MG63 (cell line): ENCODE results near the gene CORO2B. TPM values are rescaled to one million over a fixed set of nuclear protein-coding genes. Genes with fewer than 3 reads are reported as not detected.

Source experiments
- DNase-seq: peaks from one replicate; pipeline ENCODE4 v3.0.0-alpha.2; 2020
- H3K27me3 ChIP-seq: fragments of 250-450 bp; sonication (Bioruptor Pico); 2 replicates; pipeline ENCODE4 v1.5.1; 2020; ENCODE audit warnings: mild to moderate bottlenecking, moderate library complexity
- H3K36me3 ChIP-seq: fragments of 250-450 bp; sonication (Bioruptor Pico); 2 replicates; pipeline ENCODE4 v1.5.1; 2020; ENCODE audit warnings: mild to moderate bottlenecking, moderate library complexity
- H3K4me3 ChIP-seq: fragments of 250-450 bp; sonication (Bioruptor Pico); 2 replicates; pipeline ENCODE4 v1.5.1; 2020; ENCODE audit warnings: mild to moderate bottlenecking, moderate library complexity
- H3K9me3 ChIP-seq: fragments of 250-450 bp; sonication (Bioruptor Pico); 2 replicates; pipeline ENCODE4 v1.5.1; 2020; ENCODE audit warnings: mild to moderate bottlenecking, moderate library complexity
- total RNA-seq: library from RNA; depleted of rRNA; stranded (reverse); fragments of >200 nt; shearing (Covaris generic); gene quantifications from 2 replicates; pipeline ENCODE4 v1.2.3, GENCODE V29; 2014; ENCODE audit warnings: low replicate concordance; rRNA removed

The CORO2B gene
- total RNA-seq: 7.1 and 7.9 TPM in 2 replicates

- peaks cover 7% of the 10 kb centered on the region; the same call in 1 of the 2 replicates for H3K36me3 ChIP-seq
- H3K9me3 ChIP-seq: no peaks in the 10 kb centered on the region
- H3K4me3 ChIP-seq: peak within 1 kb of the TSS; percentile 73
- no peaks in the 10 kb centered on the region for H3K27me3 ChIP-seq
- peak; percentile 78 for DNase-seq
These were observed at the start of gene CORO2B for GRCh38 chr15:68578980-68579935. CORO2B (plus strand) TSS chr15:68578993; CDS start chr15:68579263, 270 bp downstream.

- no peaks in the 10 kb centered on the region for H3K27me3 ChIP-seq
- no peak overlapping the region for H3K4me3 ChIP-seq
- peaks cover 34% of the 10 kb centered on the region for H3K9me3 ChIP-seq
- DNase-seq: no peak
- H3K36me3 ChIP-seq: no peaks in the 10 kb centered on the region
These were observed 47.2 kb upstream of the CORO2B start for GRCh38 chr15:68531387-68532179.

- Histone ChIP-seq H3K36me3 (no peaks in the 10 kb centered on the region; the same call in 1 of the 2 replicates), H3K9me3 (peaks cover 25% of the 10 kb centered on the region), H3K4me3 (no peak overlapping the region), H3K27me3 (no peaks in the 10 kb centered on the region)
- DNase-seq: peak; percentile 75
These were observed 42.3 kb upstream of the CORO2B start for GRCh38 chr15:68536331-68537095.

- H3K9me3 ChIP-seq: peaks cover 20% of the 10 kb centered on the region
- H3K27me3 ChIP-seq: no peaks in the 10 kb centered on the region
- DNase-seq: no peak
- H3K4me3 ChIP-seq: no peak overlapping the region
- no peaks in the 10 kb centered on the region; the same call in 1 of the 2 replicates for H3K36me3 ChIP-seq
These were observed 41.7 kb upstream of the CORO2B start for GRCh38 chr15:68537097-68537496.

- DNase-seq: no peak
- Histone ChIP-seq H3K27me3 (no peaks in the 10 kb centered on the region), H3K9me3 (peaks cover 16% of the 10 kb centered on the region), H3K36me3 (no peaks in the 10 kb centered on the region; the same call in 1 of the 2 replicates), H3K4me3 (no peak overlapping the region)
These were observed 41.3 kb upstream of the CORO2B start for GRCh38 chr15:68537506-68537905.

GRCh38 chr15:68538311-68538710 is 40.5 kb upstream of the CORO2B start:
- Histone ChIP-seq H3K9me3 (peaks cover 10% of the 10 kb centered on the region), H3K36me3 (no peaks in the 10 kb centered on the region; the same call in 1 of the 2 replicates), H3K27me3 (no peaks in the 10 kb centered on the region), H3K4me3 (no peak overlapping the region)
- no peak for DNase-seq

GRCh38 chr15:68541743-68542142 is 37.0 kb upstream of the CORO2B start:
- Histone ChIP-seq H3K9me3 (peaks cover 8% of the 10 kb centered on the region; the same call in 1 of the 2 replicates), H3K4me3 (no peak overlapping the region), H3K36me3 (no peaks in the 10 kb centered on the region; the same call in 1 of the 2 replicates), H3K27me3 (no peaks in the 10 kb centered on the region)
- no peak for DNase-seq

- H3K4me3 ChIP-seq: no peak overlapping the region
- no peak for DNase-seq
- no peaks in the 10 kb centered on the region; the same call in 1 of the 2 replicates for H3K36me3 ChIP-seq
- peaks cover 8% of the 10 kb centered on the region; the same call in 1 of the 2 replicates for H3K9me3 ChIP-seq
- no peaks in the 10 kb centered on the region for H3K27me3 ChIP-seq
These were observed 36.4 kb upstream of the CORO2B start for GRCh38 chr15:68542348-68542747.

GRCh38 chr15:68542771-68543164 is 36.0 kb upstream of the CORO2B start:
- Histone ChIP-seq H3K9me3 (peaks cover 8% of the 10 kb centered on the region; the same call in 1 of the 2 replicates), H3K4me3 (no peak overlapping the region), H3K27me3 (no peaks in the 10 kb centered on the region), H3K36me3 (no peaks in the 10 kb centered on the region; the same call in 1 of the 2 replicates)
- DNase-seq: no peak

GRCh38 chr15:68543165-68544008 is 35.4 kb upstream of the CORO2B start:
- H3K36me3 ChIP-seq: no peaks in the 10 kb centered on the region; the same call in 1 of the 2 replicates
- no peak overlapping the region for H3K4me3 ChIP-seq
- H3K27me3 ChIP-seq: no peaks in the 10 kb centered on the region
- H3K9me3 ChIP-seq: peaks cover 8% of the 10 kb centered on the region; the same call in 1 of the 2 replicates
- peak; percentile 83 for DNase-seq

GRCh38 chr15:68546318-68546717 is 32.5 kb upstream of the CORO2B start:
- Histone ChIP-seq H3K36me3 (no peaks in the 10 kb centered on the region), H3K9me3 (no peaks in the 10 kb centered on the region; the same call in 1 of the 2 replicates), H3K4me3 (no peak overlapping the region), H3K27me3 (no peaks in the 10 kb centered on the region)
- DNase-seq: no peak

GRCh38 chr15:68548364-68548763 is 30.4 kb upstream of the CORO2B start:
- no peak for DNase-seq
- no peaks in the 10 kb centered on the region for H3K27me3 ChIP-seq
- H3K36me3 ChIP-seq: no peaks in the 10 kb centered on the region
- no peaks in the 10 kb centered on the region for H3K9me3 ChIP-seq
- H3K4me3 ChIP-seq: no peak overlapping the region

- DNase-seq: no peak
- H3K9me3 ChIP-seq: no peaks in the 10 kb centered on the region
- H3K27me3 ChIP-seq: no peaks in the 10 kb centered on the region
- no peaks in the 10 kb centered on the region for H3K36me3 ChIP-seq
- H3K4me3 ChIP-seq: no peak overlapping the region
These were observed 28.8 kb upstream of the CORO2B start for GRCh38 chr15:68550004-68550403.

- Histone ChIP-seq H3K36me3 (no peaks in the 10 kb centered on the region), H3K9me3 (no peaks in the 10 kb centered on the region), H3K4me3 (no peak overlapping the region), H3K27me3 (no peaks in the 10 kb centered on the region)
- DNase-seq: peak; percentile 44
These were observed 28.1 kb upstream of the CORO2B start for GRCh38 chr15:68550498-68551295.

GRCh38 chr15:68551296-68551635 is 27.5 kb upstream of the CORO2B start:
- no peak for DNase-seq
- no peak overlapping the region for H3K4me3 ChIP-seq
- H3K36me3 ChIP-seq: no peaks in the 10 kb centered on the region
- H3K27me3 ChIP-seq: no peaks in the 10 kb centered on the region
- H3K9me3 ChIP-seq: no peaks in the 10 kb centered on the region
